Esophagus squamous epithelium (tissue), 4 donors: ENCODE data around the gene ZNF280A.

Source experiments
- POLR2A ChIP-seq, 4 donors: fragments of 450-650 bp; IDR thresholded peaks; one replicate each; pipeline ENCODE4 v1.6.1; 2017; ENCODE audit warnings: antibody characterized with exemption in 4 of 4, mild to moderate bottlenecking in 4 of 4, moderate library complexity in 3 of 4
- TF ChIP-seq, protein P1 (sequence below), 6 experiments: fragments of 450-650 bp in 4 of 6; fragments of 200-600 bp in 2 of 6; sonication (generic) in 2 of 6; IDR thresholded peaks; one replicate each; pipeline ENCODE4 v1.5.1; 2016 to 2019; ENCODE audit warnings: antibody characterized with exemption in 6 of 6, mild to moderate bottlenecking in 4 of 6, moderate library complexity in 4 of 6

GRCh38 chr22:22548910-22549309 lies 28.8 kb upstream of the ZNF280A start:
- TF ChIP-seq, protein P1, sequence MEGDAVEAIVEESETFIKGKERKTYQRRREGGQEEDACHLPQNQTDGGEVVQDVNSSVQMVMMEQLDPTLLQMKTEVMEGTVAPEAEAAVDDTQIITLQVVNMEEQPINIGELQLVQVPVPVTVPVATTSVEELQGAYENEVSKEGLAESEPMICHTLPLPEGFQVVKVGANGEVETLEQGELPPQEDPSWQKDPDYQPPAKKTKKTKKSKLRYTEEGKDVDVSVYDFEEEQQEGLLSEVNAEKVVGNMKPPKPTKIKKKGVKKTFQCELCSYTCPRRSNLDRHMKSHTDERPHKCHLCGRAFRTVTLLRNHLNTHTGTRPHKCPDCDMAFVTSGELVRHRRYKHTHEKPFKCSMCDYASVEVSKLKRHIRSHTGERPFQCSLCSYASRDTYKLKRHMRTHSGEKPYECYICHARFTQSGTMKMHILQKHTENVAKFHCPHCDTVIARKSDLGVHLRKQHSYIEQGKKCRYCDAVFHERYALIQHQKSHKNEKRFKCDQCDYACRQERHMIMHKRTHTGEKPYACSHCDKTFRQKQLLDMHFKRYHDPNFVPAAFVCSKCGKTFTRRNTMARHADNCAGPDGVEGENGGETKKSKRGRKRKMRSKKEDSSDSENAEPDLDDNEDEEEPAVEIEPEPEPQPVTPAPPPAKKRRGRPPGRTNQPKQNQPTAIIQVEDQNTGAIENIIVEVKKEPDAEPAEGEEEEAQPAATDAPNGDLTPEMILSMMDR (IDR thresholded peaks at IDR 0.05) = no peak
- no peak for TF ChIP-seq POLR2A (IDR thresholded peaks at IDR 0.05)
